NCI-H446 (cell line): Measurements from ENCODE around the gene MST1.

Experiments
- DNase-seq, 2 experiments: peaks; one replicate each; lab custom pipeline; 2025; lab: John Stamatoyannopoulos, UW

MST1 gene

DNA sequence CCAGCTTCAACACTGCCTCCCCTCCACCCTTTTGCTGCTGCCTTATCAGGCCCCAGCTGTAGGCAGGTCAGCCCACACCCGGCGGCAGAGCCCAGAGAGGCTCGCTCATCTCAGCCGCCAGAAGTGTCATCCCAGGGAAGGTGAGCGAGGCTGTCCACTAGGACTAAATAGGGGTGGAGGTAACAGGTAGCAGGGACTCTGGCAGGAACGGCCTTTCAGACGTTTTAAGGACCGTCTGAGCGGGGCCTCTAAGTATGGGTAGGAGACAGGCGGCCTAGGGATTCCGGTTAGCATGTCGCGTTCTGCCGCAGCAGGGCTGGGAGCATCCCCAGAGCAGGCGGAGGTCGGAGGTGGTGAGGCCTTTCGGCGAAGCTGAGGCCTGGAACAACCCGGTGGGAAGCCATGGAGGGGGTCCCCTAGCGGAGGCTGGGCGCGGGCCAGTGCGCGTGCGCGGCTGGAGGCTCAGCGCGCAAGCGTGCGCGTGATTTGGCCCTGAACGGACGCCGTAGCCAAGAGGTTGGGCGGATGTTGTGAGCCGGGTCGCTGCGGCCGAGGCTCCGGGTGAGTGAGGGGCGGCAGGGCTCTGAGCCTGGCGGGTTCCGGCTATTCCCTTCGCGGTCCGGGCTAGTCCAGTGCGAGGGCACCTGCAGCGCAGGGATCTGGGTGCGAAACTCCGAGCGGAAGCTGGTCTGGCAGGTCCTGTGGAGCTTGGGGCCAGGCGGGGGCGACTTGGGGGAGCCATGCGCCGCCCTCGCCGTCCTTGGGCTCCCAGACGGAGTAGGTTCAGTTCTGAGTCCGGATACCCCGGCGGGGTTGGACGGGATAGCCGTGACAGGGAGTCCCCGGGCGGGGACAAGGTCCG lies at the start of gene MST1, which contains the start of gene RNF123:
MST1 (minus strand) TSS at position 429 of the 862 bp plus-strand sequence. CDS start 783 bp downstream, outside the sequence.
RNF123 (plus strand) TSS at position 512 of the 862 bp plus-strand sequence. CDS start 1,609 bp downstream, outside the sequence.
- no peak for DNase-seq

DNA sequence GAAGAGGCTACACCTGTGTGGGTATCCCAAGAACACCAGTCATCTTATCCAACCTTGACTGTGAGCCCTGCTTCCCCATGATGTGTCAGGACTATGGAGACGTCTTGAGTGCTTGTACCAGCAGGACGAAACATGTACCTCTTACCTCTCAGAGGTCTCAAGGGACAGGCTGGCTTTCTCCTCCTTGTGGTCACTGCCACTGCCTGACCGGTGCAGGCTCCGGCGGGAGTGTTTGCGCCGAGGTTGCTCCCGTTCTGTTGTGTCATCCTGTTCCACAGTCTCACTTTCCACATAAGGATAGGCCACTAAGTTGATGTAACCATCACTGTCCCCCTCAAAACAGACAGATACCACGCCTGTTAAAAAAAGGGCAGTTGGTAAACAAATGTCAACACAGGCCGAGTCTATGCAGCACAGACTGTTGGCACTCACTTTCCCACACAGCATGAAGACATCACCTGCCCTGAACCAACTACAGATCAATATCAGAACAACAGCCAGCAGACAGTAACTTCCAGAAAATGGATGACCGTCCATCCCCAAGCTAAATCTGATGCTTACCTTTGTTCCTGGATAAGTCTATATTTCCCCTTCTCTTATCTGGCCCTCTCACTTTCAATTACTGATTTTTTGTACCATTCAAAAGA lies 48.9 kb upstream of the MST1 start:
- no peak for DNase-seq

- no peak for DNase-seq
Measured at GRCh38 chr3:49734752-49735151, 45.5 kb upstream of the MST1 start.

- DNase-seq: no peak
Measured at GRCh38 chr3:49733551-49733950, 44.3 kb upstream of the MST1 start.

DNA sequence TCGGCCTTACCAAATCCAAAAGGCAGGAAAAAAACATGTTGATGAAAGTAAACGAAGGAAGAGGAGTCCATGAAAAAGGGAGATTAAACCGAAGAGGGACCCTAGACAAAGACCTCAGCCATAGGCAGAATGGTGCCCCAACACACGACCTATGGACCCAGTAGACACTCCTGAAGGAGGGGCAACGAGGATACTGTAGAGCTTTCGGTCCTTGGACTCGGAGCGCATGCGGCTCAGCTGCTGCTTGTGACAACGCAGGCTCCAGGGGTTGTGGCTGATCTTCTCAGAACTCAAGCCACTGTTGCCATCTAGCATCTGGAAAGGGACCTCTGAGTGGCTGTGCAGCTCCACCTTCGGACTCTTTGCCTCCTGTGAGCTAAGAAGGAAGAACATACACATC lies 43.3 kb upstream of the MST1 start:
- DNase-seq: no peak

DNA sequence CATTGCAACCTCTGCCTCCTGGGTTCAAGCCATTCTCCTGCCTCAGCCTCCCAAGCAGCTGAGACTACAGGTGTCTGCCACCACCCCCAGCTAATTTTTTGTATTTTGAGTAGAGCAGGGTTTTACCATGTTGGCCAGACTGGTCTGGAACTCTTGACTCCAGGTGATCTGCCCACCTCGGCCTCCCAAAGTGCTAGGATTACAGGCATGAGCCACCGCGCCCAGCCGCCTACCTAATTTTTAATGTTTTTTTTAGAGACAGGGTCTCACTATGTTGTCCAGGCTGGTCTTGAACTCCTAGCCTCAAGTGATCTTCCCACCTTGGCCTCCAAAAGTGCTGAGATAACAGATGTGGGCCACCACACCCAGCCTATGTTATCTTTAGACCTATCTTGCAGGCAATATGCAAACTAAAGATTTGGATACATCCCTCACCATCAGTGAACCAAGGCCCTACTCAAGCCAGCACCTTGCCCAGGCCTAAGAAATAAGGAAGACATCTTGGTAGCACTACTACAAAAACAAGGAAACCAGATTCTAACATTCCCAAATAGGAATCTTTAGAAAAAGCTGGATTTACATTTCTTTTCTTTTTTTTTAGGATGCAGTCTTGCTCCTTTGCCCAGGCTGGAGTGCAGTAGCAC lies 40.8 kb upstream of the MST1 start:
- no peak for DNase-seq

GRCh38 chr3:49727924-49728361 lies 38.7 kb upstream of the MST1 start:
- DNase-seq: no peak

DNA sequence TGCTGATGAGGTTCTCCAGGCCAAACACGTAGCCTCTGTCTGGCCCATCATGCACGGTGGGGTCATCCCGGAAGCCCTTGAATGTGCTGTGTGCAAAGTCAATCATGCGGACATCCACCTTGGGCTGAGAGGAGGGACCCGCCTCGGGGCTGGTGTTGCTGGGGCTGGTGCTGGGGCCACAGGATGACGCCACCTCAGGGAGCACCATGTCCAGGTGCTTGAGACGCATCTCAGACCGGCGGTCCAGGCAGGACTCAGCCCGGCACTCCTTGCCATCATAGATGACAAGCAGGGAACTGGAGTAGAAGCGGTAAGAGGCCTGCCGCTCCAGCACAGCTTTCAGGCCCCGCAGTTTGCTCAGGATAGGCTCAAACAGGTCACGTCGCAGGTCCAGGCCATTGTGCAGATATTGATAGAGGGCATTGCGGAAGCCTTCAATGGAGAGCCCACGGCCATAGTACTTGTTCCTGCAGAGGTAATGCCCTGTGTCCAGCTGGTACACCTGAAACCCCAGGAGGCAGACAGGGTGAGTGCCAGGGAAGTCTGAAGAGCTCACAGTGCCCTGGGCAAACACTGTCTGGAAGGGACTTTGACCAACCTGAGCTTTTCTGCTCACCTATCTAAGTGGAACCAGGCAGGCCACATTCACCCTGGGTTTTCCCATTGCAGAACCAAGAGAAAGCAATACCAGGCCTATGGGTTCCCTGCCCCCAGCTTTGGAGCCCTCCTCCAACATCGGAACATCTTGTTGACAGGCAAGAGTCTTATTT lies 38.1 kb upstream of the MST1 start:
- no peak for DNase-seq

GRCh38 chr3:49725906-49726681 lies 36.8 kb upstream of the MST1 start:
- DNase-seq: no peak

DNA sequence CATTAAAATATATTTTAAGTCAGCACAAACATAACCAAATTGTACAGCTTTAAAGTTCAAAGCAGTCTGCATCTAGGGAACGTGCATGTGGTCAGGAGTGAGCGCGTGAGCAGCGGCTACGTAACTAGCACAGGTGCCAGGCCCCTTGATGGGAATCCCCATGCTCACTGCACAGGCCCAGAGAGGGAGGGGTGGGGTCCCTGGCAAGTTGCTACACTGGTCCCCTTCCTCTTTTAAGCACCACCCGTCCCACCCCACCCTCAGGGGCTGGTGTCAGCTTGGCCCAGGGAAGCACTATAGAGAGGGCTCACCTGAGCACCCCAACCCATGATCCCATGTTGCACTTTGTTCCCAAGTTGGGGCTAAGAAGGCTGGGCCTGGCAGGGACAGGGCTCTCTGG lies 35.3 kb upstream of the MST1 start:
- no peak for DNase-seq

DNA sequence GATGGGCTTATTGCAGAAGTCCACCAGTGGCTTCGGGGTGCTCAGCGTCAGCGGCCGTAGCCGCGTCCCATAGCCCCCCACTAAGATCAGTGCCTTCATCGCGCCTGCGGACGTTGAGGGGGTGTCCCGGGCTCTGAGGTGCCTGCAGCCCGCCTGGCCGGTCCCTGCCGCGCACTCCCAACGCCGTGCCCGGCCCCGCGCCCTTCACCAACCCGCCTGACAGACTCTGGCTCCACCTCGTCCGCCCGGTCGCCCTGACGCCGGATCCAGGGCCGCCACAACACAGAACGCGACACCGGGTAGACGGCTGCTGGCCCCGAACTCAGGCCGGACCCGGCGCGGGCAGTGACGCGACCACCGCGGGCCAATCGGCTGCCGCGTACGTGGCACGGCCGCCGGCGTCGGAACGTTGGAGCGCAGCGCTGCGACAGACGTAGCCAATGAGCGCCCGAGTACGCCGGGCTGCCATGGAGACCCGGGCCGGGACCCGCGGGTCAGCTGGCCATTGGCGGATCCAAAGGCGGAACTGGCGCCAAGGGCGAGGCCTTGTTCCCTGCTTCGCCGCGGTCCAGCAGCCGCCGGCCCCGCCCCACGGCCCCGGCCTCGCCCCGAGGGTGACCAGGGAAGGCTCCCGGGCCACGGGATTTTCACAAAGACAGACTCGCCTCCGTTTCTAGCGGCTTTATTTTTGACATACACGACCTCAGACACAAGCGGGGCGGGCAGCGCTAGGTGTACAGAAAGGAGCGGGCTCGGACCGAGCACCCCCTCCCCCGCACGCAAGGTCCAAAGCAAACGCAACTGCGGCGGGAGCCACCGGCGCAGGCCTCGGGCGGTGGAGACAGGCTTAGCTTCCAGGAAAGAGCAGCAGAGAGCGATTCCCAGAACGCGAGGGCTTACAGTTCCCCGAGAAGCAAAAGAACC lies 34.6 kb upstream of the MST1 start, which contains the start of gene GMPPB:
GMPPB (minus strand) TSS at position 324 of the 924 bp plus-strand sequence; CDS start at position 99, 225 bp downstream.
- peak; percentile 80 to 95 for DNase-seq

- DNase-seq: no peak
Measured at GRCh38 chr3:49723296-49723627, 34.0 kb upstream of the MST1 start.

DNA sequence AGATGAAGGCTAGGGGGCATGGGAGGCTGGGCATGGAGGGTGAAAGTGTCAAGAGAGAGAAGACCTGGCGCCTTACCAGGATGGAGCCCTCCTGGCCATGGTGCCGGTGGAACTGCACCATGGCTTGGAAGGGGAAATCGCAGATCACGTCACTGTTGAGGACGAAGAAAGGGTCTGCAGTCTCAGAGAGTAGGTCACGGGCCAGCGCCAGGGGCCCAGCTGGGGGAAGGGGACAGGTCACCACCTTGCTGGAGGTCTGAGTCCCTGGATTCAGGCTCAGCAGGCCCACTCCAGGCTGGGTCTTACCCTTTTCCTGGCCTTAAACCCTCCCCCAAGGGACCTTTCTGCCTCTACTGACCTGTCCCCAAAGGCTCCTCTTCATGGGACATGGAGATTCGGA lies 33.6 kb upstream of the MST1 start:
- DNase-seq: no peak

DNA sequence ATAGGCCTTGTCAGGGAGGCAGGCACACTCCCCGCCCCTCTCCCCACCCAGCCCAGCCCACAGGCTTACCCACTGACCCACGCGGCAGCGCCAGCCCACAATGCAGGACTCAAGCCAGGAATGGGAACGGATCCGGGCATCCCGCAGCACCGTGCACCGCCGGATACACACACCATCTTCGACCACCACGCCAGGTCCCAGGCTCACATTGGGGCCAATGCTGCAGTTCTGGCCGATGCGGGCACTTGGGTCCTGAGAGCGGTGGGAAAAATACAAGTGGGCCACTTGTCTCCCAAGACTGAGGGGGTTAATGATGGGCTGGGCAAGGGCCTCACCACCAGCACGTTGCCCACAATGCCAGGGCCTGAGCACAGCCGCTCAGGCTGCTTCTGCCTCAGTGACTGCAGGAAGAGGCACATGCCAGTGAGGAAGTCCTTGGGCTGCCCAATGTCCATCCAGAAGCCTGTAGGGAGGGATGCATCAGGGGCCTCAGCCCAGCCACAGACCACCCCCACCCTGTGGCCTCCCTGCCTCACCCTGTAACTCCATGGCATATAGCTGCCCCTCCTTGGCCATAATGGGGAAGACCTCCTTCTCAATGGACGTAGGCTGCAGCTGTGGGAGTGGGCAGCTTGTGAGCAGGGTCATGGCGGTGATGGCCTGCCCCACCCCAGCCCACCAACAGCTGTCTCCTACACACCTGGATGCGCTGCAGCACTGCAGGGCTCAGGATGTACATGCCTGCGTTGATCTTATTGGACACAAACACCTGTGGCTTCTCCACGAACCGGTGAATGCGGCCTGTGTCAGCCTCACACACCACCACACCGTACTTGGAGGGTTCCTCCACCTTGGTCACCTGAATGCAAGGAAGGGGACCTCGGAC lies 32.9 kb upstream of the MST1 start:
- DNase-seq: no peak

DNA sequence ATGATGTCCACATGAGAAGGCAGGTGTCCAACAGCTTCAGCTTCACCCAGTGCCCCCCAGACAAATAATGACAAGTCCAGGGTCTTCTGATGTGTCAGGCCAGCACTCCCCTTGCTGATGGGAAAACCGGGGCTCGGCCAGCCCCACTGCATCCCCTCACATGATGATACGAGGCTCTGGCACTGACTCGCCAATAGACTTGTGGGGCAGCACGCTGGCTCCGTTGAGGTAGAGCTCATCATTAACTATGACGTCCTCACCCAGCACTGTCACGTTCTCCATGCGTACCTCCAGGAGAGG lies 32.3 kb upstream of the MST1 start:
- DNase-seq: no peak

DNA sequence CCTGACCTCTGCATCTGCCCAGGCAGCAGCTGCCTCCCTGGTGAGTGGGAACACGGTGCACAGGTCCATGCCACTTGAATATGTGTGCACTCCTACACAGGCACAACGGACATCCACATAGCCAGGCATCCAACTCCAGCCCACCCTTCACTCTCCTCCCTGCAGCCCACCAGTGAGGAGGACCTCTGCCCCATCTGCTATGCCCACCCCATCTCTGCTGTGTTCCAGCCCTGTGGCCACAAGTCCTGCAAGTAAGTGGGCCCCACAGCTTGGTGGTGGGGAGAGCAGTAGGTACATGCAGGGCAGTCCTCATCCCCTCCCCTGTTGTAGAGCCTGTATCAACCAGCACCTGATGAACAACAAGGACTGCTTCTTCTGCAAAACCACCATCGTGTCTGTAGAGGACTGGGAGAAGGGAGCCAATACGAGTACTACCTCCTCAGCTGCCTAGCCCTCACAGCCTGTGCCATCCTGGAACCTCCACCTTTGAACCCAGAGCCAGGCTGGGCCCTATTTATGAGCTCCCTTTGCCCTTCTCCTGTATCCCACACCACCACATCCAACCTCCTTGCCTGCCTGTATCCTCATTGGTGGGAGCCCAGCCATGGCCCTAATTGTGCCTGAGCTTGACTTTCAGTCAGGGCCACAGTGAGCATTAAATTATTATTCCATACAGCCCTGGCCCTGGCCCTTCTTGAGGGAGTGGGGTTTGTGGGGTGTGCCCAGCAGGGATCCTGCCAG lies 31.8 kb upstream of the MST1 start:
- no peak for DNase-seq

- DNase-seq: peak; percentile 68 to 85
Measured at GRCh38 chr3:49719214-49719884, 30.1 kb upstream of the MST1 start, which contains the start of gene AMIGO3. Gene AMIGO3, minus strand, starts transcription at chr3:49719684. Its CDS starts 219 bp downstream, at chr3:49719465.

- DNase-seq: no peak
Measured at GRCh38 chr3:49718858-49719213, 29.6 kb upstream of the MST1 start.
